ENCODE data around the gene GPR171. TPM values are rescaled to one million over a fixed set of nuclear protein-coding genes. Genes with fewer than 3 reads are reported as not detected.
A peak's percentile ranks its signal among the peaks of the same experiment; 100 is the strongest.

Gene GPR171
- total RNA-seq, 1 donor from 2014 or later = not detected

DNA sequence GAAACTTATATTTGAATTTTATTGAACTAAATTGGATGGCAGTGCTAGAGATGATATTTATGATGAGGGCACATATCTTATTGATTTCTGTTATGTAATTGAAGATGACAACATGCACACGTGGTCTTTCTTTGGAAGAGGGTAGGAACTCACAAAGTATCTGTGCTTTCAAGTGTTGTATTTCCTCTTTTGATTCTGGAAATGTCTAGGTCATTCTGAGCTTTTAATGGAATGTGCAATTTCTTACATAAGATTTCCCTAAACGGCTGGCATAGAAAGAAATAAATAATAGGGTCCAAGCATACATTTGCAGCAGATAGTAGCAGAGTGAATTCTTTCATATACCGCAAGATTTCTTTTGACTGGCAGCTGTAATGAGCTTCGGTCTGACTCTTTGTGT is 10.1 kb upstream of the GPR171 start:
- Histone ChIP-seq H3K9ac (ENCODE audit: low read length) (no peak overlapping the region), H3K27me3 (ENCODE audit: insufficient read depth, low read length) (no peaks in the 10 kb centered on the region), H3K4me3 (ENCODE audit: insufficient read depth, low read depth, low read length) (no peak overlapping the region), H3K36me3 (ENCODE audit: insufficient read depth, low read length) (no peaks in the 10 kb centered on the region), H3K9me3 (ENCODE audit: insufficient read depth, low read depth, low read length) (no peaks in the 10 kb centered on the region), H3K79me2 (ENCODE audit: insufficient read depth, low read length) (no peaks in the 10 kb centered on the region), H3K4me1 (ENCODE audit: insufficient read depth, low read length) (peaks cover 15% of the 10 kb centered on the region), H4K20me1 (ENCODE audit: insufficient read depth, low read length) (no peaks in the 10 kb centered on the region), H3K4me2 (ENCODE audit: low read length) (no peak overlapping the region), H2AFZ (ENCODE audit: low read depth, low read length) (no peak overlapping the region), H3K27ac (ENCODE audit: low read depth, low read length) (no peak overlapping the region)
- peaks cover 53% of the 10 kb centered on the region for H3K4me1 Mint-ChIP-seq (ENCODE audit: low read depth, unreplicated experiment)
- DNase-seq (ENCODE audit: low read depth) (no peak), FAIRE-seq (no peak)
- H3K4me3 Mint-ChIP-seq (ENCODE audit: unreplicated experiment) = no peak overlapping the region
- H3K36me3 Mint-ChIP-seq (ENCODE audit: low read depth, unreplicated experiment) = no peaks in the 10 kb centered on the region
- H3K9me3 Mint-ChIP-seq (ENCODE audit: unreplicated experiment) = no peaks in the 10 kb centered on the region
- H3K27me3 Mint-ChIP-seq (ENCODE audit: low read depth, unreplicated experiment) = no peaks in the 10 kb centered on the region
- TF ChIP-seq EZH2 (IDR thresholded peaks at IDR 0.05; ENCODE audit: insufficient read depth, low read length) (no peak), CTCF (IDR thresholded peaks at IDR 0.05; ENCODE audit: insufficient read depth, low read depth, low read length) (no peak)
- H3K27ac Mint-ChIP-seq (ENCODE audit: unreplicated experiment) = no peak overlapping the region

DNA sequence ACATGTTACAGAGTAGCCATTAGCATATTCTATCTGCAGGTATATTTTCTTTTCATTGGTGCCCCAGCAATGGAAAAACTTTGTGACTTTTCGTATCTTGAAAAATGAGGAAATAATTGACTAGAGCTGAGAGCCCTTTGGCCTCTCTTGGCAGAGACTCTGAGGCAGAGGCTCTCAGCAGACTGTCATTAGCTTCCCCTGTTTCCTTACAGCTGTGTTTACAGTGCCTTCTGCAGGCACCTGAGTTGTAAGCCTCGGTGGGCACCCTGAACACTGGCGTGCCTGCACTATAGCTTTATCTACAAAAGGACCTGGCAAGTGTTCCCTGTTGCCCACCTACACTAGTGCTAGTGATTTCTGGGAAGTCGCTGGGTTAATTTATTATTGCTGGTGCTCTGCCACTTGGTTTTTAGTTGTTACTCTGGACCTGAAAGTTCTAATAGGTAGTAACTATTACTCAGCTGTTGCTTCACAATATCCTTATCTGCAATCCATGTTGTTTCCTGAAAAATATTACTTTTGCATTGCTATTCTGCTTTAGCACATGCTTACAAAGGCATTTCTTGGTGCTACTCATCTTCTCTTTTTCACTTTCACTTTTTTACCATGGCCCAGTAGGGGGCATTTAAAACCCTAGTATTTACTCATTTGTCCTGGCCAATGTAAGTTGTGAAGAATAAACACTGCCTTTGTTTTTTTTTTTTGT is 7.8 kb upstream of the GPR171 start:
- no peak overlapping the region for H3K4me3 ChIP-seq (ENCODE audit: insufficient read depth, low read depth, low read length)
- FAIRE-seq (no peak), DNase-seq (ENCODE audit: low read depth) (no peak)
- no peaks in the 10 kb centered on the region for H3K27me3 ChIP-seq (ENCODE audit: insufficient read depth, low read length)
- H3K4me2 ChIP-seq (ENCODE audit: low read length) = no peak overlapping the region
- H3K9ac ChIP-seq (ENCODE audit: low read length) = no peak overlapping the region
- Mint-ChIP-seq H3K36me3 (ENCODE audit: low read depth, unreplicated experiment) (no peaks in the 10 kb centered on the region), H3K27me3 (ENCODE audit: low read depth, unreplicated experiment) (no peaks in the 10 kb centered on the region), H3K27ac (ENCODE audit: unreplicated experiment) (no peak overlapping the region), H3K4me1 (ENCODE audit: low read depth, unreplicated experiment) (peaks cover 40% of the 10 kb centered on the region), H3K4me3 (ENCODE audit: unreplicated experiment) (no peak overlapping the region), H3K9me3 (ENCODE audit: unreplicated experiment) (no peaks in the 10 kb centered on the region)
- no peak overlapping the region for H2AFZ ChIP-seq (ENCODE audit: low read depth, low read length)
- H3K9me3 ChIP-seq (ENCODE audit: insufficient read depth, low read depth, low read length) = no peaks in the 10 kb centered on the region
- no peaks in the 10 kb centered on the region for H3K36me3 ChIP-seq (ENCODE audit: insufficient read depth, low read length)
- no peak overlapping the region for H3K27ac ChIP-seq (ENCODE audit: low read depth, low read length)
- TF ChIP-seq CTCF (IDR thresholded peaks at IDR 0.05; ENCODE audit: insufficient read depth, low read depth, low read length) (peak; percentile 5), EZH2 (IDR thresholded peaks at IDR 0.05; ENCODE audit: insufficient read depth, low read length) (no peak)
- no peaks in the 10 kb centered on the region for H4K20me1 ChIP-seq (ENCODE audit: insufficient read depth, low read length)
- H3K4me1 ChIP-seq (ENCODE audit: insufficient read depth, low read length) = no peaks in the 10 kb centered on the region
- H3K79me2 ChIP-seq (ENCODE audit: insufficient read depth, low read length) = no peaks in the 10 kb centered on the region

- no peaks in the 10 kb centered on the region for H4K20me1 ChIP-seq (ENCODE audit: insufficient read depth, low read length)
- no peaks in the 10 kb centered on the region for H3K79me2 ChIP-seq (ENCODE audit: insufficient read depth, low read length)
- H3K36me3 Mint-ChIP-seq (ENCODE audit: low read depth, unreplicated experiment) = no peaks in the 10 kb centered on the region
- no peak overlapping the region for H3K9ac ChIP-seq (ENCODE audit: low read length)
- H3K4me1 Mint-ChIP-seq (ENCODE audit: low read depth, unreplicated experiment) = peaks cover 34% of the 10 kb centered on the region
- no peaks in the 10 kb centered on the region for H3K9me3 ChIP-seq (ENCODE audit: insufficient read depth, low read depth, low read length)
- H3K4me3 ChIP-seq (ENCODE audit: insufficient read depth, low read depth, low read length) = no peak overlapping the region
- TF ChIP-seq CTCF (IDR thresholded peaks at IDR 0.05; ENCODE audit: insufficient read depth, low read depth, low read length) (no peak), EZH2 (IDR thresholded peaks at IDR 0.05; ENCODE audit: insufficient read depth, low read length) (no peak)
- H3K27me3 Mint-ChIP-seq (ENCODE audit: low read depth, unreplicated experiment) = no peaks in the 10 kb centered on the region
- no peak for FAIRE-seq
- H3K27ac Mint-ChIP-seq (ENCODE audit: unreplicated experiment) = no peak overlapping the region
- H2AFZ ChIP-seq (ENCODE audit: low read depth, low read length) = no peak overlapping the region
- DNase-seq (ENCODE audit: low read depth) = no peak
- no peaks in the 10 kb centered on the region for H3K4me1 ChIP-seq (ENCODE audit: insufficient read depth, low read length)
- no peaks in the 10 kb centered on the region for H3K27me3 ChIP-seq (ENCODE audit: insufficient read depth, low read length)
- no peak overlapping the region for H3K4me3 Mint-ChIP-seq (ENCODE audit: unreplicated experiment)
- H3K9me3 Mint-ChIP-seq (ENCODE audit: unreplicated experiment) = no peaks in the 10 kb centered on the region
- no peaks in the 10 kb centered on the region for H3K36me3 ChIP-seq (ENCODE audit: insufficient read depth, low read length)
- H3K27ac ChIP-seq (ENCODE audit: low read depth, low read length) = no peak overlapping the region
- H3K4me2 ChIP-seq (ENCODE audit: low read length) = no peak overlapping the region
Observed at GRCh38 chr3:151209654-151210053, 6.6 kb upstream of the GPR171 start.

Measured in astrocyte (in vitro differentiated cells and primary cell).